Measurements from ENCODE around the gene IFIT3. TPM values are rescaled to one million over a fixed set of nuclear protein-coding genes. Genes with fewer than 3 reads are reported as not detected.
"Not testable (repeated sequence)": the region's sequence is repeated elsewhere in the genome, so short reads cannot be mapped to it uniquely, and the experiment has no call there.

The IFIT3 gene
- total RNA-seq, 1 donor from 2014 or later, result 8.1 TPM

- no peak for DNase-seq (ENCODE audit: low read depth in 2 of 2)
These were observed 23.8 kb upstream of the IFIT3 start for GRCh38 chr10:89304026-89304425.

DNA sequence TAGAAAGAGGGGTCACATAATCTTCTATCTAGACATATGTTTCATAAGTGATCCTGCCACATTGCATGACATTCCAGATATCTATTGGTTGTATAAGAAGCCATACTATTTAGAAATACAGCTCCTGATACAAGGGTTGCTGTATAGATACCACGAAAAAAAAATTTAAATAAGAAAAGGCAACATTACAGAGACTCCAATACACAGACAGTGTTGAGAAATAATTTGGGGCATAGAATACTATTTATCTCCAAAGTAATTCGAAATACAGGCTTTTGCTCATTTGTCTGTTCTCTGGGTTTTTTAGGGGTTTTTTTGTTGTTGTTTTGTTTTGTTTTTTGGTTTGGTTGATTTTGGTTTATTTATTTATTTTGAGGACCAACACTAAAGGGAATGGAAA, 23.4 kb upstream of the IFIT3 start:
- DNase-seq (ENCODE audit: low read depth in 2 of 2), result no peak

DNA sequence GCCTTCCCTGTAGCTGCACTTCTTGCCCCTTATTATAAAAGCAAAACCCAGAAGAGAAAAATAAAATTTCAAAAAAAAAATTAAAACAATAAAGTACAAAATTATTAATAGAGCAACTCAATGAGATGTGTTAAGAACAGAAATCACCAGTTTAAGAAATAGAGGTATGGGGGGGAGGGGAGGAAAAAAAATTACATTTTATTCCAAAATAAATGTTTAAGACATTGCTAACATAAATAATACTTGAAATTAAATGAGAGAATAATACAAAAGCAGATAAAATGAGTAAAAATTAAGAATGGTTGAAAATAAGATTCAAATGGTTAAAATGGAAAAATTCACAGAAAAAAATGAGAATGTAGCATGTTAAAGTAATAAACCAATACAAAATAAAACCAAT, 22.9 kb upstream of the IFIT3 start:
- DNase-seq (ENCODE audit: low read depth in 2 of 2), result no peak

- no peak for DNase-seq (ENCODE audit: low read depth in 2 of 2)
These were observed 21.9 kb upstream of the IFIT3 start for GRCh38 chr10:89305766-89306433.

DNA sequence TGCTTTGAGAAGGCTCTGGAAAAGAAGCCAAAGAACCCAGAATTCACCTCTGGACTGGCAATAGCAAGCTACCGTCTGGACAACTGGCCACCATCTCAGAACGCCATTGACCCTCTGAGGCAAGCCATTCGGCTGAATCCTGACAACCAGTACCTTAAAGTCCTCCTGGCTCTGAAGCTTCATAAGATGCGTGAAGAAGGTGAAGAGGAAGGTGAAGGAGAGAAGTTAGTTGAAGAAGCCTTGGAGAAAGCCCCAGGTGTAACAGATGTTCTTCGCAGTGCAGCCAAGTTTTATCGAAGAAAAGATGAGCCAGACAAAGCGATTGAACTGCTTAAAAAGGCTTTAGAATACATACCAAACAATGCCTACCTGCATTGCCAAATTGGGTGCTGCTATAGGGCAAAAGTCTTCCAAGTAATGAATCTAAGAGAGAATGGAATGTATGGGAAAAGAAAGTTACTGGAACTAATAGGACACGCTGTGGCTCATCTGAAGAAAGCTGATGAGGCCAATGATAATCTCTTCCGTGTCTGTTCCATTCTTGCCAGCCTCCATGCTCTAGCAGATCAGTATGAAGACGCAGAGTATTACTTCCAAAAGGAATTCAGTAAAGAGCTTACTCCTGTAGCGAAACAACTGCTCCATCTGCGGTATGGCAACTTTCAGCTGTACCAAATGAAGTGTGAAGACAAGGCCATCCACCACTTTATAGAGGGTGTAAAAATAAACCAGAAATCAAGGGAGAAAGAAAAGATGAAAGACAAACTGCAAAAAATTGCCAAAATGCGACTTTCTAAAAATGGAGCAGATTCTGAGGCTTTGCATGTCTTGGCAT, 21.1 kb upstream of the IFIT3 start:
- DNase-seq (ENCODE audit: low read depth in 2 of 2), result no peak

GRCh38 chr10:89307269-89307577, 20.6 kb upstream of the IFIT3 start:
- no peak for DNase-seq (ENCODE audit: low read depth in 2 of 2)

GRCh38 chr10:89308266-89308665, 19.5 kb upstream of the IFIT3 start:
- DNase-seq (ENCODE audit: low read depth in 2 of 2), result no peak

- DNase-seq (ENCODE audit: low read depth in 2 of 2), result no peak
These were observed 19.1 kb upstream of the IFIT3 start for GRCh38 chr10:89308736-89309135.

DNA sequence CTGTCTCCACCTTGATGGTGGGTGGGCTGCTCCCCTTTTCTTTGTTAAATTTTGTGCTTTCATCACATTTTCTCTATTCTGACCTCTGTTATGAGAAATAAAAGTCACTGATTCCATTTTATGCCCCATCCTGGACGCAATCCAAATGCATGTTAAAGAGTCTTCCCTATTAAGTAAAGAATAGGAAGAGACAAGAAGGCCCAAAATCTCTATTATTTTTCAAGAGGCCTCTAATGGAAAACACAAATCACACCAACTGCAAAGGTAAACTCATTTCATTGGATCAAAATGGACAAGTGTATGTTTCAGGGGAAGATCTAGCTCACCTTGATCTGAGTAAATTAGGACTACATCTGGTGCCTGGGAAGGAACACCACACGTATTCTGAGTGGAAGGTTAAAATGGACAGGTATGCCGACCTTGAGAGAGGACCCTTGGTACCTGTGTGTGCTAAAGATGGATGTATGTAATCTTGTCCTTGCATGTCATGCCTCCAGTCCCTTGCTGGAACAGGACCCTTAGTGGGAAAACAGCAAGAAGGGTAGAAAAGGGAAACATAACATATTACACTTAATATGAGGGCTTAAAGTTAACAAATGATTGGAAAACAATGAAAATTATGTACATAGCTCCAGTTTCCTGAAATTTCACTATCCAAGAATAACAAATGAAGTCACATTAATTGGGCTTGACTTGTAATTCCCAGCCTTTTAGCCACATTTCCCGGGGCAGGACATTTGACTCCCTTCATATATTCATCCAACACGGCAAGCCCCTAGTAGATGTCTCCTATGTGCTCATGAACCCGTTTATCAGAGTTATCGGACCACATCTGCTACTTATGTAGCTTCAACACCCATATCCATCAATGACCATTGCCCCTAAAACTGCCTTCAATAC, 18.4 kb upstream of the IFIT3 start:
- DNase-seq (ENCODE audit: low read depth in 2 of 2), result peak in 1 of 2 donors; percentile 55

DNA sequence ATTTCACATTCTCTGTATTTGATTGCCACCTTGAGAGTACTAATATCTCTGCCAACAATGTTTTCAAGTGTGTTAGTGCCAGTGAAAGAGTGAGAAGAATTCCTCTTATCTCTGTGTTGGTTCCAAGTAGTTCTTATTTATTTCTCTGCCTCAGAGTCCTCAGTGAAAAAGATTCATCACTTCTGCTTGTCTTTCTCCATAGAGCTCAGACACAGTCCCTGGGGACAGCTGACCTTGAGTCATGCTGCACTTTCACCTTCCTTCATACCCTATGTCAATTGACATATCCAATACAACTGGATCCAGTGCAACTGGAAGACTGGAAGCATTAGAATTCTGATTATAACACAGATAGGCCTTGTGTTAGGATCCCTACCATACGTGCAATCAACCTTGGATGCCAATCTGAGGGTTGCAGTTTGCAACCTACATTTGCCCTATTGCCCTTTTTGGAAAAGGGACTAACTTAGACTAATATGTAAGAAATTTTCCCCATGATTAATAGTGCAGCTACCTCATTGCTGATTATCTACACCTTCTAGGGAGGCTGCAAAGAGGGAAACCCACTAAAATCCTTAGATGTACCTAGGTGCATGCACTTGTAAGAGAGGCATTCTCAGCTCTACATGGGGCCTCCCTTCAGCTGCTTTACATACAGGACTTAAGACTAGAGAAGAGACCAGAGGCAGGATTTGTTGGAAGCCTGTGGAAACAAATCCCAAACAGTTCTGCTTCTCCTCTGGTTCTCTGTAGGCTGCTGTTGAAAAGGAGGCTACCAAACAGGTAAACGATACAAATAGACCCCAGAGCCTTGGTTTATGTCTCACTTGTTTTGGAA, 17.5 kb upstream of the IFIT3 start:
- no peak for DNase-seq (ENCODE audit: low read depth in 2 of 2)

DNA sequence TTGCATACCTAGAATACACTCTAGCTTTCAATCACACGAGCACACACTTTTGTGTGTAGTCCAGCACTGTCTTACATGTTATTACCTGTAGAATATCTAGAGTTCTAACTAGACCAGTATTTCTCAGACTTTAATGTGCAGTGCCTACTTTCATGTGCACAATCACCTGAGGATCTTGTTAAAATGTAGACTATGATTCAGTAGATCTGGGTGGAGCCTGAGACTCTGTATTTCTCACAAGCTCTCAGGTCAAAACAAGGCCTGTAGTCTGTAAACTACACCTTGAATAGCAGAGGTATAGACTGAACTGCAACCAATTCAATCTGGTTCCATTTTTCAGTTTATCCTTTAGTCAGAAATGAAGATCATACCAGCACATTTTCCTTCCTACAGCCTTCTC, 14.8 kb upstream of the IFIT3 start:
- no peak for DNase-seq (ENCODE audit: low read depth in 2 of 2)

DNA sequence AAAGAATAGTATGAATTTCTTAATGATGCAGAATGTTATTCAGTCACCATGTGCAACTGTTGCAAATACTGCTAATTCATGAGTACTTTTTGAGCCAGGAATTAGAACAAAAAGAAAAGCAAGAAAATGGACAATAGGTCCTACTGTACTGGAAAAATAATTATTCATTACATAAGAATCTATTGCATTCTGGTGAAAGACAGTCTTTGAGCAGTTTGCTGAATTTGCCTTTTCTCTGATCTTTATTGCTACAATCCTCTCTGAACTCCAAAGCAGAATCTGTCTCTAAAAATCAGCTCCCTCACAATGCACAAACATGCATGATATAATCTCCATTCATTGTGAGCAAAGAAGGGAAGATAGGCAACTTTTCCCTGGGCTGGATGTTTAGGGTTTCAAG, 13.1 kb upstream of the IFIT3 start:
- no peak for DNase-seq (ENCODE audit: low read depth in 2 of 2)

DNA sequence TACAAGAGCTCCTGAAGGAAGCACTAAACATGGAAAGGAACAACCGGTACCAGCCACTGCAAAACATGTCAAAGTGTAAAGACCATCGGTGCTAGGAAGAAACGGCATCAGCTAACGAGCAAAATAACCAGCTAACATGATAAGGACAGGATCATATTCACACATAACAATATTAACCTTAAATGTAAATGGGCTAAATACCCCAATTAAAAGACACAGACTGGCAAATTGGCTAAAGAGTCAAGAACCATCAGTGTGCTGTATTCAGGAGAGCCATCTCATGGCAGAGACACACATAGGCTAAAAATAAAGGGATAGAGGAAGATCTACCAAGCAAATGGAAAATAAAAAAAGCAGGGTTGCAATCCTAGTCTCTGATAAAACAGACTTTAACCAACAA, 9.8 kb upstream of the IFIT3 start:
- DNase-seq (ENCODE audit: low read depth in 2 of 2), result not testable (repeated sequence)

- DNase-seq (ENCODE audit: low read depth in 2 of 2), result not testable (repeated sequence)
These were observed 2.7 kb upstream of the IFIT3 start for GRCh38 chr10:89325081-89325480.

GRCh38 chr10:89325856-89326255, 1.9 kb upstream of the IFIT3 start:
- DNase-seq (ENCODE audit: low read depth in 2 of 2), result peak in 1 of 2 donors; percentile 23

GRCh38 chr10:89329151-89329550, 1.4 kb downstream of the IFIT3 start:
- no peak for DNase-seq (ENCODE audit: low read depth in 2 of 2)

- DNase-seq (ENCODE audit: low read depth in 2 of 2), result peak in 1 of 2 donors; percentile 28
These were observed 2.2 kb downstream of the IFIT3 start for GRCh38 chr10:89330014-89330413.

- no peak for DNase-seq (ENCODE audit: low read depth in 2 of 2)
These were observed 2.9 kb downstream of the IFIT3 start for GRCh38 chr10:89330537-89331212.

DNA sequence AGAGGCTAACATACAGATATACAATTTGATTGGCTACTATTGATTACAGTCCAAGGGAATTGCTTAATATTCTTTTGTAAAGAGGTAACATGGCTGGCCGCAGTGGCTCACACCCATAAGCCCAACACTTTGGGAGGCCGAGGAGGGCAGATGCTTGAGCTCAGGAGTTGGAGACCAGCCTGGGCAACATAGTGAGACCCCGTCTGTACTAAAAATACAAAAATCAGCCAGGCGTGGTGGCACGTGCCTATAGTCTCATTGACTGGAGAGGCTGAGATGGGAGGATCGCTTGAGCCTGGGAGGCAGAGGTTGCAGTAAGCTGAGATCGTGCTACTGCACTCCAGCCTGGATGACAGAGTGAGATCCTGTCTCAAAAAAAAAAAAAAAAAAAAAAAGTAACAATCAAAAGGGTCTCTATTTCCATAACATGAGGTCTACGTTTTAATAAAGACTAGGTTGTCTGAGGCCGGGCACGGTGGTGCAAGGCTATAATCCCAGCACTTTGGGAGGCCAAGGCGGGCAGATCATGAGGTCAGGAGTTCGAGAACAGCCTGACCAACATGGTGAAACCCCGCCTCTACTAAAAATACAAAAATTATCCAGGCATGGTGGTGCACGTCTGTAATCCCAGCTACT, 3.8 kb downstream of the IFIT3 start:
- not testable (repeated sequence) for DNase-seq (ENCODE audit: low read depth in 2 of 2)

DNA sequence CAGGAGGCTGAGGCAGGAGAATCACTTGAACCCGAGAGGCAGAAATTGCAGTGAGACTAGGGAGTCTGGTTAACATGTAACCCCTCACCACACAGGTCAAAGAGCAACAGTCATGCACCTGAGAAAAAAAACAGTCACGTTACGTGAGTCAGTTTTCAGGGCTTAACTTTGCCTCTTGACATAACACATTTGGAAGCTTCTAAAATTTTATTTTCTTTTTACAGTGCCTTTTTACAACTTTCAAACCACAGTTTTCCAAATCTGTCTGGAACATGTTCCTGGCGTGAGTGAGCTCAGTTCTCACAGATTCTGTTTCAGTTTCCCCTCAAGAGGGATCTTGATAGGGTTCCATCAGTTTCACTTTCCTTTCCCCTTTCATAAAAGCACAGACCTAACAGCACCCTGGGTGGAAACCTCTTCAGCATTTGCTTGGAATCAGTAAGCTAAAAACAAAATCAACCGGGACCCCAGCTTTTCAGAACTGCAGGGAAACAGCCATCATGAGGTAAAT, 4.4 kb downstream of the IFIT3 start:
- peak; percentile 80 to 83 for DNase-seq (ENCODE audit: low read depth in 2 of 2)
